Psoas muscle (tissue), 8 donors: ENCODE results near the gene TEK. TPM values are rescaled to one million over a fixed set of nuclear protein-coding genes. Genes with fewer than 3 reads are reported as not detected.
A peak's percentile ranks its signal among the peaks of the same experiment; 100 is the strongest.

ENCODE experiments used
- ATAC-seq, 4 donors: fragments of 200-7000 bp; cut with Tn5 transposase; one replicate each; pipeline ENCODE4 v1.9.1; 2020; ENCODE audit warnings: moderate library complexity in 3 of 4, mild to moderate bottlenecking in 2 of 4
- DNase-seq, 2 donors: peaks; one replicate each; pipeline ENCODE4 v3.0.0-alpha.2; 2020
- H3K27ac ChIP-seq: fragments of 200-600 bp; one replicate; pipeline ENCODE4 v1.8.0; 2022
- H3K27me3 ChIP-seq, 3 donors: fragments of 200-600 bp in 1 of 3; one replicate each; pipeline versions ENCODE4 v1.6.1 to v1.8.0; 2013 to 2022; ENCODE audit warnings: low read length in 2 of 3, mild to moderate bottlenecking in 2 of 3, moderate library complexity in 1 of 3; ENCODE audit not compliant: insufficient read depth in 3 of 3
- H3K36me3 ChIP-seq, 2 donors: fragments of 200-600 bp in 1 of 2; one replicate each; pipeline versions ENCODE4 v1.6.1 to v1.8.0; 2013 to 2022; ENCODE audit warnings: low read depth in 1 of 2, mild to moderate bottlenecking in 1 of 2, moderate library complexity in 1 of 2; ENCODE audit not compliant: insufficient read depth in 1 of 2
- H3K4me1 ChIP-seq: fragments of 200-600 bp; one replicate; pipeline ENCODE4 v1.8.0; 2022
- H3K4me3 ChIP-seq: fragments of 200-600 bp; one replicate; pipeline ENCODE4 v1.8.0; 2022; ENCODE audit warnings: mild to moderate bottlenecking
- H3K9me3 ChIP-seq: fragments of 200-600 bp; one replicate; pipeline ENCODE4 v1.8.0; 2022
- CTCF ChIP-seq: fragments of 200-600 bp; IDR thresholded peaks from one replicate; pipeline ENCODE4 v1.8.0; 2022; ENCODE audit warnings: antibody characterized with exemption
- whole genome bisulfite sequencing, 3 donors: extraction: QIAGEN DNeasy Blood & Tissue Kit; methylation state at CpG; one replicate each; pipeline versions ENCODE4 v1.1.6 to v1.1.7; 2013; 5-methylcytosine and 5-hydroxymethylcytosine counted together
- intact Hi-C, 2 donors: fragments of 100-400 bp; cut with DNase I; formaldehyde crosslinking; loops; one replicate each; pipeline versions ENCODE4 v1.11.0 to v1.14.2; 2022
- polyA plus RNA-seq, 3 donors: library from polyadenylated mRNA; stranded (reverse); fragments of 200-250 nt; gene quantifications; one replicate each; pipeline ENCODE4 v1.2.3, GENCODE V29; 2013
- total RNA-seq, 4 donors: library from RNA; stranded (reverse); fragmentation: NEBNext Ultra II Directional in 2 of 4; extraction: Animal tissue kit (Norgen Biotek cat#: 25700) in 2 of 4; gene quantifications; one replicate each; pipeline versions ENCODE4 v1.2.1 to v1.2.4, GENCODE V29; 2021 to 2023
- donor health status: healthy with polysubstance abuse.
- donor health status: DM: no; HTN: no; CAD: no; lungs with moderate emphysema.
- donor health status: Bipolar disorder and iron deficiency.
- donor health status: healthy.
- donor health status: DM: yes; HTN: yes; CAD: no.
- donor health status: DM: no; HTN: no; CAD: no.
- donor health status: DM: no; HTN: no; CAD: no.
- donor health status: DM: yes; HTN: yes; CAD: no.

TEK gene
- total and polyA plus RNA-seq, 7 donors, result 4.6 to 14.5 (median 7.1) TPM

GRCh38 chr9:27117489-27118135, 8.6 kb downstream of the TEK start:
- peak overlapping the region; percentile 55 for H3K27ac ChIP-seq
- ATAC-seq (peak; percentile 70 to 95 (median 88)), DNase-seq (peak; percentile 62 to 88)
- peaks cover 5% of the 10 kb centered on the region for H3K4me1 ChIP-seq
- H3K9me3 ChIP-seq, result no peaks in the 10 kb centered on the region
- 15 to 20% (median 19%) methylated on average over 10 of the region's 10 CpGs for WGBS, 3 donors
- intact Hi-C loops, result no loop called here
- H3K27me3 ChIP-seq, result no peaks in the 10 kb centered on the region
- H3K36me3 ChIP-seq, result no peaks in the 10 kb centered on the region
- no peak overlapping the region for H3K4me3 ChIP-seq
- TF ChIP-seq CTCF, result no peak

GRCh38 chr9:27118916-27119315, 9.9 kb downstream of the TEK start:
- WGBS, 3 donors, result 85 to 92% (median 86%) methylated on average over 6 of the region's 6 CpGs
- H3K27me3 ChIP-seq, result no peaks in the 10 kb centered on the region
- no peak for TF ChIP-seq CTCF
- H3K9me3 ChIP-seq, result no peaks in the 10 kb centered on the region
- no peak overlapping the region for H3K4me3 ChIP-seq
- peaks cover 5% of the 10 kb centered on the region for H3K4me1 ChIP-seq
- intact Hi-C loops, result no loop called here
- no peak for ATAC-seq
- DNase-seq, result no peak
- H3K36me3 ChIP-seq, result no peaks in the 10 kb centered on the region
- peak overlapping the region; percentile 0 for H3K27ac ChIP-seq

GRCh38 chr9:27124151-27124550, 15.1 kb downstream of the TEK start:
- Histone ChIP-seq H3K4me3 (no peak overlapping the region), H3K27me3 (no peaks in the 10 kb centered on the region), H3K4me1 (peaks cover 14% of the 10 kb centered on the region), H3K36me3 (no peaks in the 10 kb centered on the region), H3K27ac (peak overlapping the region; percentile 84), H3K9me3 (no peaks in the 10 kb centered on the region)
- TF ChIP-seq CTCF, result no peak
- ATAC-seq, result peak; percentile 66 to 84 (median 79)
- intact Hi-C loops, result no loop called here
- WGBS, 3 donors, result 26 to 38% (median 29%) methylated on average over 3 of the region's 3 CpGs
- DNase-seq, result no peak

GRCh38 chr9:27125030-27125429, 16.0 kb downstream of the TEK start:
- Histone ChIP-seq H3K4me3 (no peak overlapping the region), H3K27me3 (peaks cover 0 to 4% (median 0%) of the 10 kb centered on the region in 3 donors), H3K9me3 (no peaks in the 10 kb centered on the region), H3K36me3 (no peaks in the 10 kb centered on the region), H3K4me1 (peaks cover 14% of the 10 kb centered on the region), H3K27ac (peak overlapping the region; percentile 84)
- WGBS, 3 donors, result 12 to 19% (median 16%) methylated on average over 4 of the region's 4 CpGs
- intact Hi-C loops, result no loop called here
- TF ChIP-seq CTCF, result no peak
- ATAC-seq (peak; percentile 93 to 98 (median 98)), DNase-seq (peak; percentile 62 to 71)

- no peaks in the 10 kb centered on the region for H3K9me3 ChIP-seq
- TF ChIP-seq CTCF, result no peak
- no peak overlapping the region for H3K27ac ChIP-seq
- intact Hi-C loops, result no loop called here
- 61 to 63% (median 62%) methylated on average over 5 of the region's 5 CpGs for WGBS, 3 donors
- H3K4me3 ChIP-seq, result no peak overlapping the region
- H3K4me1 ChIP-seq, result peaks cover 14% of the 10 kb centered on the region
- ATAC-seq (no peak), DNase-seq (no peak)
- H3K36me3 ChIP-seq, result no peaks in the 10 kb centered on the region
- H3K27me3 ChIP-seq, result peaks cover 0 to 4% (median 0%) of the 10 kb centered on the region in 3 donors
Observed at GRCh38 chr9:27125936-27126335, 16.9 kb downstream of the TEK start.
